Thyroid gland (tissue), 4 donors: ENCODE data around the gene CRISPLD2.

Experiments used
- POLR2A ChIP-seq, 2 donors: fragments of 450-650 bp; IDR thresholded peaks; one replicate each; pipeline ENCODE4 v1.6.1; 2017; ENCODE audit warnings: antibody characterized with exemption in 2 of 2, mild to moderate bottlenecking in 2 of 2, moderate library complexity in 1 of 2
- TF ChIP-seq, protein P1 (sequence below), 6 experiments: fragments of 200-600 bp in 3 of 6; fragments of 450-650 bp in 3 of 6; sonication (generic) in 3 of 6; IDR thresholded peaks; one replicate each; pipeline ENCODE4 v1.5.1; 2016 to 2019; ENCODE audit warnings: antibody characterized with exemption in 6 of 6, mild to moderate bottlenecking in 2 of 6, inconsistent platforms in 1 of 6, moderate library complexity in 1 of 6

- TF ChIP-seq POLR2A (IDR thresholded peaks at IDR 0.05): no peak
- TF ChIP-seq, protein P1, sequence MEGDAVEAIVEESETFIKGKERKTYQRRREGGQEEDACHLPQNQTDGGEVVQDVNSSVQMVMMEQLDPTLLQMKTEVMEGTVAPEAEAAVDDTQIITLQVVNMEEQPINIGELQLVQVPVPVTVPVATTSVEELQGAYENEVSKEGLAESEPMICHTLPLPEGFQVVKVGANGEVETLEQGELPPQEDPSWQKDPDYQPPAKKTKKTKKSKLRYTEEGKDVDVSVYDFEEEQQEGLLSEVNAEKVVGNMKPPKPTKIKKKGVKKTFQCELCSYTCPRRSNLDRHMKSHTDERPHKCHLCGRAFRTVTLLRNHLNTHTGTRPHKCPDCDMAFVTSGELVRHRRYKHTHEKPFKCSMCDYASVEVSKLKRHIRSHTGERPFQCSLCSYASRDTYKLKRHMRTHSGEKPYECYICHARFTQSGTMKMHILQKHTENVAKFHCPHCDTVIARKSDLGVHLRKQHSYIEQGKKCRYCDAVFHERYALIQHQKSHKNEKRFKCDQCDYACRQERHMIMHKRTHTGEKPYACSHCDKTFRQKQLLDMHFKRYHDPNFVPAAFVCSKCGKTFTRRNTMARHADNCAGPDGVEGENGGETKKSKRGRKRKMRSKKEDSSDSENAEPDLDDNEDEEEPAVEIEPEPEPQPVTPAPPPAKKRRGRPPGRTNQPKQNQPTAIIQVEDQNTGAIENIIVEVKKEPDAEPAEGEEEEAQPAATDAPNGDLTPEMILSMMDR (IDR thresholded peaks at IDR 0.05): no peak
Observed at GRCh38 chr16:84839956-84840355, 20.2 kb downstream of the CRISPLD2 start.
